BE2C (cell line): ENCODE results near the gene CAP2.
"Not testable (repeated sequence)": the region's sequence is repeated elsewhere in the genome, so short reads cannot be mapped to it uniquely, and the experiment has no call there.

Experiments used
- DNase-seq: peaks from one replicate; pipeline ENCODE4 v3.0.0-alpha.2; 2020
- H3K27me3 ChIP-seq: fragments of 250-450 bp; sonication (Bioruptor Pico); 2 replicates; pipeline ENCODE4 v1.5.1; 2020; ENCODE audit warnings: mild to moderate bottlenecking
- H3K36me3 ChIP-seq: fragments of 250-450 bp; sonication (Bioruptor Pico); 2 replicates; pipeline ENCODE4 v1.5.1; 2020; ENCODE audit warnings: mild to moderate bottlenecking
- H3K4me1 ChIP-seq: fragments of 250-450 bp; sonication (Bioruptor Pico); 2 replicates; pipeline ENCODE4 v1.5.1; 2020
- H3K4me3 ChIP-seq: 2 replicates; pipeline ENCODE4 v1.5.1; 2011; ENCODE audit warnings: low read depth, low read length
- H3K9me3 ChIP-seq: fragments of 250-450 bp; sonication (Bioruptor Pico); 2 replicates; pipeline ENCODE4 v1.5.1; 2020
- CTCF ChIP-seq: IDR thresholded peaks from 2 replicates; pipeline ENCODE4 v1.5.1; 2012; ENCODE audit warnings: mild to moderate bottlenecking, low read depth, low read length

The CAP2 gene

GRCh38 chr6:17527076-17527475 is 133.7 kb downstream of the CAP2 start:
- no peak for DNase-seq

DNA sequence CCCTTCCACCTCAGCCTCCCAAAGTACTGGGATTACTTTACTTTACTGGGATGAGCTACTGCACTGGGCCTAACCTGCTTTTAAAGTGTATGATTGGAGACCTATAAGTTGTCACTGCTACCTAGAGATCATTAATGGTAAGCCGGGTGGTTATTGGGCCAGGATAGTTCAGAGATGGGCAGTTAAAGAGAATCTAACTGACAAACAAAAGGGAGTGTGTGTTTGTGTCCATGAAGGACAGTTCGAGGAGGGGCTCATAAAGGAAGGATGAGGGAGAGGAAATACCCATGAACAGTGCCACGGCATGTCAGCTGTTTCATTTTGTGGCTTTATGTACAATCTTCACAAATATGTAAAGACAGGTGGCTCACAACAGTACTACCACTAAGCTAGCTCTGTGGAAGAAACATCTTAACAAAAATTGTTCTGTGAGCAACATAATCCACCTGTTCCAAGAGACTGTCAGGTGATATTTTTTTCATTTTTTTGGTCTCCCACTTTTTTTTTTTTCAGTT is 137.0 kb downstream of the CAP2 start:
- Histone ChIP-seq H3K27me3 (no peaks in the 10 kb centered on the region), H3K36me3 (no peaks in the 10 kb centered on the region), H3K4me3 (no peak overlapping the region), H3K4me1 (no peaks in the 10 kb centered on the region), H3K9me3 (no peaks in the 10 kb centered on the region)
- no peak for TF ChIP-seq CTCF
- DNase-seq, result no peak

More at GRCh38 chr6:17527076-17527475, 133.7 kb downstream of the CAP2 start:
- Histone ChIP-seq H3K9me3 (no peaks in the 10 kb centered on the region), H3K4me3 (no peak overlapping the region), H3K27me3 (no peaks in the 10 kb centered on the region), H3K4me1 (no peaks in the 10 kb centered on the region), H3K36me3 (no peaks in the 10 kb centered on the region)
- TF ChIP-seq CTCF, result no peak

- no peak for TF ChIP-seq CTCF
- Histone ChIP-seq H3K36me3 (no peaks in the 10 kb centered on the region), H3K27me3 (no peaks in the 10 kb centered on the region), H3K9me3 (no peaks in the 10 kb centered on the region), H3K4me3 (no peak overlapping the region), H3K4me1 (no peaks in the 10 kb centered on the region)
- no peak for DNase-seq
Measured at GRCh38 chr6:17536586-17536985, 143.2 kb downstream of the CAP2 start.

DNA sequence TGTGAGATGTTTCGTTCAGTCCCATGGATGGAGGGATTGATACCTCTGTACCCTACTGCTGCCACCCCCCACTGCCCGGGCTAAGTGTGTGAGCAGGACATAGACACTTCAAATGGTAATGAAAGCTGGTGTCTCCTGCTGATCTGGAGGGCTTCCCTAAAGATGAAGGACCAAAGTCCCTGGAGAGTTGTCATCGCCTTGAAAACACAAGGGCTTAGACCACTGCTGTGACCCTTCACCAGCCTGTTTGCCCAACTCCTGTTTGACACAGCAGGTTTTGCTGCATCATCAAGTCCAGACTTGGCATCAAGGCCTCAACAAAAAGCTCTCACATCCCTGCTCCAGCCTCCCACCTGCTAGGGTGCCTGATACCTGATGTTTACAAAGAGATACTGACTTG is 148.8 kb downstream of the CAP2 start:
- H3K4me1 ChIP-seq, result no peaks in the 10 kb centered on the region
- H3K27me3 ChIP-seq, result no peaks in the 10 kb centered on the region
- TF ChIP-seq CTCF, result no peak
- no peaks in the 10 kb centered on the region for H3K9me3 ChIP-seq
- DNase-seq, result no peak
- no peak overlapping the region for H3K4me3 ChIP-seq
- H3K36me3 ChIP-seq, result no peaks in the 10 kb centered on the region

- not testable (repeated sequence) for DNase-seq, H3K27me3 ChIP-seq, H3K4me1 ChIP-seq, H3K9me3 ChIP-seq, H3K4me3 ChIP-seq, H3K36me3 ChIP-seq
Measured at GRCh38 chr6:17545681-17546080, 152.3 kb downstream of the CAP2 start.

DNA sequence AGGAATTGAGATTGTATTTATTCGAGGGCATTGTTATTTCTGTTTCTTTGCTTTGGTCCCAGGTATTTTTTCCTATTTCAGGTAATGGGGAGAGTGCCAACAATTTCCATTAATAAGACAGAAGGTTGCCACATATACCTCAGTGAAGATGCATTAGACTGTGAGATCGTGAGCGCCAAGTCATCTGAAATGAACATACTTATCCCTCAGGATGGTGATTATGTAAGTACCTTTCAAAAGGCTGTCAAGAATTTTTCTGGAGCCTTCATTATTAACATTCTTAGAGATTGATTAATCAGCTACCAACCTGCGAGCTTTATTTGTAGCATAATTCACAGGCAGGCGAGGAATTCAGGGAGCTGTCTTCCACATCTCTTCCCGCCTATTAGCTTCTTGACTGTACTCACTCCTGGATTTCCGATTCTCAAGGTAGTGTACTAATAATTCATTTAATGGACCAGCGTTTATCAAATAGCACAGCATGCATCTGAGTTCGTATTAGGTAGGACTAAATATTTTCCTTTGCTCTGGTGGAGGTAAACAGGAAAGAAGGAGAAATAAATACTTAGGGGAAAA is 158.1 kb downstream of the CAP2 start:
- Histone ChIP-seq H3K4me3 (no peak overlapping the region), H3K27me3 (no peaks in the 10 kb centered on the region), H3K36me3 (no peaks in the 10 kb centered on the region), H3K9me3 (no peaks in the 10 kb centered on the region), H3K4me1 (no peaks in the 10 kb centered on the region)
- no peak for DNase-seq
- TF ChIP-seq CTCF, result no peak
